K562 (cell line): Measurements from ENCODE around the gene KLF2. TPM values are rescaled to one million over a fixed set of nuclear protein-coding genes. Genes with fewer than 3 reads are reported as not detected.

Experiments used
- E4F1 ChIP-seq: fragments of 250-450 bp; sonication (Bioruptor Pico); IDR thresholded peaks from 2 replicates; pipeline ENCODE4 v1.5.0; 2021; ENCODE audit warnings: mild to moderate bottlenecking, borderline replicate concordance
- MGA ChIP-seq: fragments of 450-650 bp; IDR thresholded peaks from 2 replicates; pipeline ENCODE4 v1.6.1; 2016; ENCODE audit warnings: mild to moderate bottlenecking, moderate library complexity
- REST ChIP-seq, 2 experiments: fragments of 450-650 bp; formaldehyde crosslinking in 1 of 2; IDR thresholded peaks; 2 replicates each; pipeline versions ENCODE4 v1.4.0 to v1.6.1; 2014 to 2020; ENCODE audit warnings: mild to moderate bottlenecking in 2 of 2, borderline replicate concordance in 1 of 2, low read depth in 1 of 2
- polyA plus RNA-seq, 8 experiments: library from polyadenylated mRNA; depleted of rRNA in 4 of 8; stranded (reverse) in 5 of 8; unstranded in 3 of 8; fragments of >200 nt; fragmentation: Nextera tagmentation in 2 of 8; fragmentation: Illumina TruSeq in 1 of 8; extraction: Ambion mirVana in 2 of 8; extraction: Trizol in 1 of 8; gene quantifications; 2 replicates each; pipeline versions ENCODE4 v1.2.1 to v1.2.3, GENCODE V29; 2011 to 2014; ENCODE audit warnings: inconsistent platforms in 1 of 8, missing spikeins in 1 of 8
- total RNA-seq, 7 experiments: library from RNA; depleted of rRNA in 6 of 7; stranded (reverse); fragments of >200 nt in 6 of 7; fragmentation: Illumina TruSeq in 2 of 7; extraction: Trizol in 2 of 7; gene quantifications; 2 replicates each; pipeline versions ENCODE4 v1.2.1 to v1.2.3, GENCODE V29; 2011 to 2021; ENCODE audit warnings: low replicate concordance in 1 of 7

Gene KLF2
- total and polyA plus RNA-seq, 9 of the 15 experiments (the other 6 are each of a cell fraction or from before 2014, with no cell fraction given): 0.07 to 0.71 TPM; not detected in 7

GRCh38 chr19:16315825-16316505, 8.7 kb upstream of the KLF2 start (continued):
- no peak for TF ChIP-seq MGA
- TF ChIP-seq E4F1 (CRISPR knock-in tag): no peak
- TF ChIP-seq REST (IDR thresholded peaks at IDR 0.05; ENCODE audit: borderline replicate concordance): peak; percentile 39; the same call in 1 of the 2 replicates
- no peak for TF ChIP-seq REST (CRISPR knock-in tag; IDR thresholded peaks at IDR 0.05; ENCODE audit: low read depth)
